SK-N-SH (cell line): Measurements from ENCODE around the gene CAPN9.

Experiments used
- TF ChIP-seq, protein P1 (sequence below): fragments of 200-600 bp; sonication (generic); IDR thresholded peaks from 2 replicates; pipeline ENCODE4 v1.6.1; 2017; ENCODE audit warnings: antibody characterized with exemption, mild to moderate bottlenecking, moderate library complexity
- TF ChIP-seq, protein P2 (sequence below): fragments of 150-350 bp; IDR thresholded peaks from 2 replicates; pipeline ENCODE4 v1.6.1; 2016; ENCODE audit warnings: mild to moderate bottlenecking, low read depth, low read length

DNA sequence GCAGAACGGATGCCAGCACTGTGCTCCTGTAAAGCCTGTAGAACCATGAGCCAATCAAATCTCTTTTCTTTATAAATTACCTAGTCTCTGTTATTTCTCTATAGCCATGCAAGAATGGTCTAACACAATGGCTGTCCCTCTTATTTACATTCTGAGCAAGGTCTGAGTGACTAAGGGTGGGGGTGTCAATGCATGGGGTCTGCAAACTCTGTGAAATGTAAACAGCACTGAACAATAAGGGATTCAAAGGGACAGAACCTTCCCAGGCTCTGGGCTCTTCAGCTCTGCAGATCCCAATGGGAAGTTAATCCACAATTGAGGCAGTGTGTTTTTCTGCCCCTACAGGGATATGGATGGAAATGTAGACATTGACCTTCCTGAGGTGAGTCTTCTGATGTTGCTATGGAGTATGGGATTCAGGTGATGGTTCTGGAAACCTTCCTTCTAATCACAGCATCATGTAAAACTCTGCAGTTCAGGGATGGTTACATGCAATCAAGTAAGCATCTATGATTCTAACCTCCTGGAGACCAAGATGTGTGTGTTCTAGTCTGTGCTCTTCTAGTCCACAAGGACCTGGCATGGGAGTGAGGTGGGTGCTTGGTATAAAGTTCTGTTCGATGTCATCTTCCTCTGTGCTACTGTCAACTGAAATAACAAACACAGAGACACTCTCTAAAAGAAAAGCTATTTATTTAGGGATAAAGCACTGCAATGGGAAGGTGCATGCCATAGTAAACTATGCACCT, 38.6 kb downstream of the CAPN9 start:
- TF ChIP-seq, protein P1, sequence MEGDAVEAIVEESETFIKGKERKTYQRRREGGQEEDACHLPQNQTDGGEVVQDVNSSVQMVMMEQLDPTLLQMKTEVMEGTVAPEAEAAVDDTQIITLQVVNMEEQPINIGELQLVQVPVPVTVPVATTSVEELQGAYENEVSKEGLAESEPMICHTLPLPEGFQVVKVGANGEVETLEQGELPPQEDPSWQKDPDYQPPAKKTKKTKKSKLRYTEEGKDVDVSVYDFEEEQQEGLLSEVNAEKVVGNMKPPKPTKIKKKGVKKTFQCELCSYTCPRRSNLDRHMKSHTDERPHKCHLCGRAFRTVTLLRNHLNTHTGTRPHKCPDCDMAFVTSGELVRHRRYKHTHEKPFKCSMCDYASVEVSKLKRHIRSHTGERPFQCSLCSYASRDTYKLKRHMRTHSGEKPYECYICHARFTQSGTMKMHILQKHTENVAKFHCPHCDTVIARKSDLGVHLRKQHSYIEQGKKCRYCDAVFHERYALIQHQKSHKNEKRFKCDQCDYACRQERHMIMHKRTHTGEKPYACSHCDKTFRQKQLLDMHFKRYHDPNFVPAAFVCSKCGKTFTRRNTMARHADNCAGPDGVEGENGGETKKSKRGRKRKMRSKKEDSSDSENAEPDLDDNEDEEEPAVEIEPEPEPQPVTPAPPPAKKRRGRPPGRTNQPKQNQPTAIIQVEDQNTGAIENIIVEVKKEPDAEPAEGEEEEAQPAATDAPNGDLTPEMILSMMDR, result no peak
- TF ChIP-seq, protein P2, sequence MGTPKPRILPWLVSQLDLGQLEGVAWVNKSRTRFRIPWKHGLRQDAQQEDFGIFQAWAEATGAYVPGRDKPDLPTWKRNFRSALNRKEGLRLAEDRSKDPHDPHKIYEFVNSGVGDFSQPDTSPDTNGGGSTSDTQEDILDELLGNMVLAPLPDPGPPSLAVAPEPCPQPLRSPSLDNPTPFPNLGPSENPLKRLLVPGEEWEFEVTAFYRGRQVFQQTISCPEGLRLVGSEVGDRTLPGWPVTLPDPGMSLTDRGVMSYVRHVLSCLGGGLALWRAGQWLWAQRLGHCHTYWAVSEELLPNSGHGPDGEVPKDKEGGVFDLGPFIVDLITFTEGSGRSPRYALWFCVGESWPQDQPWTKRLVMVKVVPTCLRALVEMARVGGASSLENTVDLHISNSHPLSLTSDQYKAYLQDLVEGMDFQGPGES, result no peak
